Measurements from ENCODE around the gene SHISA9.

SHISA9 gene

GRCh38 chr16:13102401-13102800 lies 201.0 kb downstream of the SHISA9 start:
- H2AFZ ChIP-seq (ENCODE audit: low read length), result no peak overlapping the region
- no peaks in the 10 kb centered on the region for H3K36me3 ChIP-seq (ENCODE audit: insufficient read depth, low read length)
- 0 out of 2 replicates have a peak, but pooled peaks cover 3% of the 10 kb centered on the region for H3K9me3 ChIP-seq (ENCODE audit: low read length)
- no peak for TF ChIP-seq EZH2 (IDR thresholded peaks at IDR 0.05; ENCODE audit: borderline replicate concordance, low read length)
- TF ChIP-seq, protein P1, sequence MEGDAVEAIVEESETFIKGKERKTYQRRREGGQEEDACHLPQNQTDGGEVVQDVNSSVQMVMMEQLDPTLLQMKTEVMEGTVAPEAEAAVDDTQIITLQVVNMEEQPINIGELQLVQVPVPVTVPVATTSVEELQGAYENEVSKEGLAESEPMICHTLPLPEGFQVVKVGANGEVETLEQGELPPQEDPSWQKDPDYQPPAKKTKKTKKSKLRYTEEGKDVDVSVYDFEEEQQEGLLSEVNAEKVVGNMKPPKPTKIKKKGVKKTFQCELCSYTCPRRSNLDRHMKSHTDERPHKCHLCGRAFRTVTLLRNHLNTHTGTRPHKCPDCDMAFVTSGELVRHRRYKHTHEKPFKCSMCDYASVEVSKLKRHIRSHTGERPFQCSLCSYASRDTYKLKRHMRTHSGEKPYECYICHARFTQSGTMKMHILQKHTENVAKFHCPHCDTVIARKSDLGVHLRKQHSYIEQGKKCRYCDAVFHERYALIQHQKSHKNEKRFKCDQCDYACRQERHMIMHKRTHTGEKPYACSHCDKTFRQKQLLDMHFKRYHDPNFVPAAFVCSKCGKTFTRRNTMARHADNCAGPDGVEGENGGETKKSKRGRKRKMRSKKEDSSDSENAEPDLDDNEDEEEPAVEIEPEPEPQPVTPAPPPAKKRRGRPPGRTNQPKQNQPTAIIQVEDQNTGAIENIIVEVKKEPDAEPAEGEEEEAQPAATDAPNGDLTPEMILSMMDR (IDR thresholded peaks at IDR 0.05; ENCODE audit: low read length), result no peak
- H4K20me1 ChIP-seq (ENCODE audit: insufficient read depth, low read length), result no peaks in the 10 kb centered on the region
- H3K4me3 ChIP-seq (ENCODE audit: low read depth, low read length, poor library complexity, severe bottlenecking), result no peak overlapping the region
- no peaks in the 10 kb centered on the region for H3K9me2 ChIP-seq (ENCODE audit: low read depth, low read length)
- no peaks in the 10 kb centered on the region for H3K4me1 ChIP-seq (ENCODE audit: insufficient read depth, low read length, severe bottlenecking)
- no peaks in the 10 kb centered on the region for H3F3A ChIP-seq (ENCODE audit: insufficient read depth, low read length)
- no peak overlapping the region for H3K9ac ChIP-seq (ENCODE audit: low read length)
- no peak overlapping the region for H3K4me2 ChIP-seq (ENCODE audit: low read length)
- no peaks in the 10 kb centered on the region for H3K79me2 ChIP-seq (ENCODE audit: insufficient read depth, low read length)
- H3K27ac ChIP-seq (ENCODE audit: low read depth, low read length, poor library complexity, severe bottlenecking), result no peak overlapping the region
- H3K27me3 ChIP-seq (ENCODE audit: insufficient read depth, low read length), result no peaks in the 10 kb centered on the region

DNA sequence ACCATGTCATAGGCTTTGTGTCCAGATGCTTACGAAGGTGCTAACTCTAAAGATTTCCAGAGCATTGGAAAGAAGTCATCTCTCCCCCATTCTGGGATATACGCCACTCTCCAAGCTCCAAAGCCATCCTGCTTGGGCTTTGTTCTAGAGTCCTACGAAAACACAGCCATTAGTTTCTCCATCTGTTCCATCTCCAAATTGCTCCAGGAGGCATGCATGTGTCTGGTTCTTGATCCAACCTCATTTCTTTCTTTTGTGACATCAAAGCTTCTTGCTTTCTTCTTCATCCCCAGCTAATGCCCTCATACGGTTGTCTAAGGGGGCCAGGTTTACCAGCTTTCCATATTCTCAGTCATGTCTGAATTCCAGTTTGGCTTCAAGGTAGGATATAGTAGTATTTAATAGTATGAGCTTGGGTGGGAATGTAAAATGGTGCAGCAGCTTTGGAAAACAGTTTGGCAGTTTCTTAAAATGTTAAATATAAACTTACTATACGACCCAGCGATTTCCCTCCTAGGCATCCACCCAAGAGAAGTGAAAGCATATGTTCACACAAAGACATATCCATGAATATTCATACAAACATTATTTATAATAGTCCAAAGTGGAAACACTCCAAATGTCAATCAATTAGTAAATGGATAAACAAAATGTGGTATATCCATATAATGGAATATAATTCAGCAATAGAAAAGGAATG lies 202.6 kb downstream of the SHISA9 start:
- Histone ChIP-seq H3K4me2 (ENCODE audit: low read length) (no peak overlapping the region), H3K9me2 (ENCODE audit: low read depth, low read length) (no peaks in the 10 kb centered on the region), H3K9ac (ENCODE audit: low read length) (no peak overlapping the region), H3K4me1 (ENCODE audit: insufficient read depth, low read length, severe bottlenecking) (no peaks in the 10 kb centered on the region), H3K9me3 (ENCODE audit: low read length) (0 out of 2 replicates have a peak, but pooled peaks cover 3% of the 10 kb centered on the region), H4K20me1 (ENCODE audit: insufficient read depth, low read length) (no peaks in the 10 kb centered on the region), H3K36me3 (ENCODE audit: insufficient read depth, low read length) (no peaks in the 10 kb centered on the region), H3F3A (ENCODE audit: insufficient read depth, low read length) (no peaks in the 10 kb centered on the region), H3K27me3 (ENCODE audit: insufficient read depth, low read length) (no peaks in the 10 kb centered on the region), H3K27ac (ENCODE audit: low read depth, low read length, poor library complexity, severe bottlenecking) (no peak overlapping the region), H2AFZ (ENCODE audit: low read length) (no peak overlapping the region), H3K4me3 (ENCODE audit: low read depth, low read length, poor library complexity, severe bottlenecking) (no peak overlapping the region), H3K79me2 (ENCODE audit: insufficient read depth, low read length) (no peaks in the 10 kb centered on the region)
- TF ChIP-seq, protein P1 (IDR thresholded peaks at IDR 0.05; ENCODE audit: low read length), result no peak
- TF ChIP-seq EZH2 (IDR thresholded peaks at IDR 0.05; ENCODE audit: borderline replicate concordance, low read length), result no peak

- Histone ChIP-seq H3K9me2 (ENCODE audit: low read depth, low read length) (no peaks in the 10 kb centered on the region), H3F3A (ENCODE audit: insufficient read depth, low read length) (no peaks in the 10 kb centered on the region), H3K27ac (ENCODE audit: low read depth, low read length, poor library complexity, severe bottlenecking) (no peak overlapping the region), H3K4me1 (ENCODE audit: insufficient read depth, low read length, severe bottlenecking) (no peaks in the 10 kb centered on the region), H3K9me3 (ENCODE audit: low read length) (0 out of 2 replicates have a peak, but pooled peaks cover 3% of the 10 kb centered on the region), H3K4me3 (ENCODE audit: low read depth, low read length, poor library complexity, severe bottlenecking) (no peak overlapping the region), H4K20me1 (ENCODE audit: insufficient read depth, low read length) (no peaks in the 10 kb centered on the region), H3K36me3 (ENCODE audit: insufficient read depth, low read length) (no peaks in the 10 kb centered on the region), H3K4me2 (ENCODE audit: low read length) (no peak overlapping the region), H3K79me2 (ENCODE audit: insufficient read depth, low read length) (no peaks in the 10 kb centered on the region), H2AFZ (ENCODE audit: low read length) (no peak overlapping the region), H3K9ac (ENCODE audit: low read length) (no peak overlapping the region), H3K27me3 (ENCODE audit: insufficient read depth, low read length) (no peaks in the 10 kb centered on the region)
- TF ChIP-seq EZH2 (IDR thresholded peaks at IDR 0.05; ENCODE audit: borderline replicate concordance, low read length), result no peak
- TF ChIP-seq, protein P1 (IDR thresholded peaks at IDR 0.05; ENCODE audit: low read length), result no peak
Measured at GRCh38 chr16:13104772-13105171, 203.4 kb downstream of the SHISA9 start.

Measured in OCI-LY1 (cell line).